SK-N-SH treated with all-trans-retinoic acid at 6 μM for 48 hours (cell line): ENCODE data around the gene ECHS1.

Source experiments
- ATAC-seq: fragments of 200-7000 bp; cut with Tn5 transposase; 3 replicates; pipeline ENCODE4 v1.9.1; 2020; ENCODE audit warnings: mild to moderate bottlenecking, moderate library complexity
- ARNTL ChIP-seq: fragments of 450-650 bp; formaldehyde crosslinking; IDR thresholded peaks from 2 replicates; pipeline ENCODE4 v1.5.0; 2020; ENCODE audit warnings: low read depth, mild to moderate bottlenecking, moderate library complexity, borderline replicate concordance
- BACH2 ChIP-seq: fragments of 250-450 bp; sonication (Bioruptor Pico); IDR thresholded peaks from 2 replicates; pipeline ENCODE4 v1.9.0; 2021; ENCODE audit warnings: mild to moderate bottlenecking, borderline replicate concordance
- CSDC2 ChIP-seq: fragments of 250-450 bp; sonication (Bioruptor Pico); IDR thresholded peaks from 2 replicates; pipeline ENCODE4 v1.5.0; 2020; ENCODE audit warnings: mild to moderate bottlenecking, moderate library complexity
- ESRRG ChIP-seq: fragments of 250-450 bp; sonication (Bioruptor Pico); IDR thresholded peaks from 2 replicates; pipeline ENCODE4 v1.6.1; 2021; ENCODE audit warnings: mild to moderate bottlenecking
- ISL1 ChIP-seq: fragments of 250-450 bp; sonication (Bioruptor Pico); IDR thresholded peaks from 2 replicates; pipeline ENCODE4 v2.1.2; 2022; ENCODE audit warnings: mild to moderate bottlenecking, moderate library complexity
- OSR1 ChIP-seq: fragments of 250-450 bp; sonication (Bioruptor Pico); IDR thresholded peaks from 2 replicates; pipeline ENCODE4 v1.8.0; 2022; ENCODE audit warnings: moderate library complexity, mild to moderate bottlenecking, inconsistent platforms
- PATZ1 ChIP-seq: fragments of 250-450 bp; sonication (Bioruptor Pico); IDR thresholded peaks from 2 replicates; pipeline ENCODE4 v1.8.0; 2020; ENCODE audit warnings: mild to moderate bottlenecking, moderate library complexity, borderline replicate concordance
- POU6F1 ChIP-seq: fragments of 250-450 bp; sonication (Bioruptor Pico); IDR thresholded peaks from 2 replicates; pipeline ENCODE4 v1.8.0; 2021; ENCODE audit warnings: low read depth, mild to moderate bottlenecking, moderate library complexity, borderline replicate concordance
- PPARA ChIP-seq: fragments of 250-450 bp; sonication (Bioruptor Pico); IDR thresholded peaks from 2 replicates; pipeline ENCODE4 v1.5.0; 2020; ENCODE audit warnings: mild to moderate bottlenecking, borderline replicate concordance
- RARB ChIP-seq: fragments of 250-450 bp; sonication (Bioruptor Pico); IDR thresholded peaks from 2 replicates; pipeline ENCODE4 v1.8.0; 2021; ENCODE audit warnings: mild to moderate bottlenecking, moderate library complexity
- SNAI2 ChIP-seq: fragments of 250-450 bp; sonication (Bioruptor Pico); IDR thresholded peaks from 2 replicates; pipeline ENCODE4 v1.5.0; 2020; ENCODE audit warnings: mild to moderate bottlenecking, moderate library complexity
- TCF4 ChIP-seq: fragments of 250-450 bp; sonication (Bioruptor Pico); IDR thresholded peaks from 2 replicates; pipeline ENCODE4 v1.8.0; 2021; ENCODE audit warnings: mild to moderate bottlenecking, moderate library complexity, borderline replicate concordance
- TOX ChIP-seq: fragments of 250-450 bp; sonication (Bioruptor Pico); IDR thresholded peaks from 2 replicates; pipeline ENCODE4 v1.8.0; 2021; ENCODE audit warnings: mild to moderate bottlenecking, moderate library complexity, borderline replicate concordance
- ZC3H10 ChIP-seq: fragments of 250-450 bp; sonication (Bioruptor Pico); IDR thresholded peaks from 2 replicates; pipeline ENCODE4 v1.5.1; 2021; ENCODE audit warnings: mild to moderate bottlenecking, moderate library complexity
- ZFP3 ChIP-seq: fragments of 250-450 bp; sonication (Bioruptor Pico); IDR thresholded peaks from 2 replicates; pipeline ENCODE4 v1.5.0; 2020; ENCODE audit warnings: mild to moderate bottlenecking, moderate library complexity
- ZFP30 ChIP-seq: fragments of 450-650 bp; formaldehyde crosslinking; IDR thresholded peaks from 2 replicates; pipeline ENCODE4 v1.5.0; 2022; ENCODE audit warnings: mild to moderate bottlenecking, moderate library complexity
- ZNF565 ChIP-seq: fragments of 450-650 bp; formaldehyde crosslinking; conservative IDR thresholded peaks from 2 replicates; pipeline ENCODE4 v1.5.0; 2020; ENCODE audit warnings: low read depth, mild to moderate bottlenecking, moderate library complexity
- ZNF70 ChIP-seq: fragments of 450-650 bp; formaldehyde crosslinking; IDR thresholded peaks from 2 replicates; pipeline ENCODE4 v1.5.0; 2020; ENCODE audit warnings: mild to moderate bottlenecking, moderate library complexity
- ZNF8 ChIP-seq: fragments of 450-650 bp; formaldehyde crosslinking; IDR thresholded peaks from 2 replicates; pipeline ENCODE4 v1.5.0; 2020; ENCODE audit warnings: mild to moderate bottlenecking, moderate library complexity
- TF ChIP-seq, protein P1 (sequence below): fragments of 250-450 bp; sonication (Bioruptor Pico); IDR thresholded peaks from 2 replicates; pipeline ENCODE4 v1.5.1; 2020; ENCODE audit warnings: low read depth, mild to moderate bottlenecking, moderate library complexity
- TF ChIP-seq, protein P2 (sequence below): fragments of 250-450 bp; sonication (Bioruptor Pico); IDR thresholded peaks from 2 replicates; pipeline ENCODE4 v1.5.1; 2021; ENCODE audit warnings: mild to moderate bottlenecking, moderate library complexity

The ECHS1 gene

DNA sequence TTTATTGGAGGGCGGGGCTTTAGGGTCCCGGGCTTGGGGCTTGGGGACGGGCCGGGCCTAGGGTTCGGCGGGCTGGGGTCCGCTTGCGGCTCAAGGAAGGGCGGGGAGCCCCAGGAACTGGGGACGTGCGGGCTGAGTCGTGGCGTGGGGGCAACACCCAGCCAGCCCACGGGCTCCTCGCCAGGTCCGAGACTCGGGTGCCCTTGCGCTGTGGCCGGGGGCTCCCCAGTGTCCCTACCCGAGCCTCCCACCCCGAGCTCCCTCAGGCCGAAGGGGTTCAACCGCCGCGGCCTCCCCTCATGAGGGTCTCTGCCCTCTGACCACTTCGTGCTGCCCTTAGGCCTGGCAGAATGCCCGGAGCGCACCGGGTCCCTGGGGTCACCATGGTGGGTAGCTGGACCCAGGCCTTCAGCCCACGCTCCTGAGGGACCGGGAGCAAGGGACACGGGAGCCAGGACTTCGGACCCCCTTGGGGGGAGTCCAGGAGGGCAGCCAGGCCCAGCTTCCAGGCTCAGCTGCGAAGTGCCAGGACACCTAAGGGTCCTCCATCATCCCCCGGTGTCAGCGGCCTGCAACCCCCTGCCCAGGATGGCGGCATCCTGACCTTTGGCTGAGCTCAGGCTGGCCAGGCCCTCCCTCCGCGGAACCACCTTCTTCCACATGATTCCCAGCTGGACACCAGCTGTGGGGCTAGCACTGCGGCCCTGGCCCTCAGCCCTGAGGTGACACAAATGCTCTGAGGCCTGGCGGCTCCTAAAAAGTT lies 14.8 kb downstream of the ECHS1 start:
- no peak for ATAC-seq
- no peak for TF ChIP-seq BACH2 (CRISPR knock-in tag)
- TF ChIP-seq ESRRG (CRISPR knock-in tag) = no peak
- TF ChIP-seq ZFP3 = no peak
- TF ChIP-seq, protein P1, sequence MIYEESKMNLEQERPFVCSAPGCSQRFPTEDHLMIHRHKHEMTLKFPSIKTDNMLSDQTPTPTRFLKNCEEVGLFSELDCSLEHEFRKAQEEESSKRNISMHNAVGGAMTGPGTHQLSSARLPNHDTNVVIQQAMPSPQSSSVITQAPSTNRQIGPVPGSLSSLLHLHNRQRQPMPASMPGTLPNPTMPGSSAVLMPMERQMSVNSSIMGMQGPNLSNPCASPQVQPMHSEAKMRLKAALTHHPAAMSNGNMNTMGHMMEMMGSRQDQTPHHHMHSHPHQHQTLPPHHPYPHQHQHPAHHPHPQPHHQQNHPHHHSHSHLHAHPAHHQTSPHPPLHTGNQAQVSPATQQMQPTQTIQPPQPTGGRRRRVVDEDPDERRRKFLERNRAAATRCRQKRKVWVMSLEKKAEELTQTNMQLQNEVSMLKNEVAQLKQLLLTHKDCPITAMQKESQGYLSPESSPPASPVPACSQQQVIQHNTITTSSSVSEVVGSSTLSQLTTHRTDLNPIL (CRISPR knock-in tag) = no peak
- TF ChIP-seq, protein P2, sequence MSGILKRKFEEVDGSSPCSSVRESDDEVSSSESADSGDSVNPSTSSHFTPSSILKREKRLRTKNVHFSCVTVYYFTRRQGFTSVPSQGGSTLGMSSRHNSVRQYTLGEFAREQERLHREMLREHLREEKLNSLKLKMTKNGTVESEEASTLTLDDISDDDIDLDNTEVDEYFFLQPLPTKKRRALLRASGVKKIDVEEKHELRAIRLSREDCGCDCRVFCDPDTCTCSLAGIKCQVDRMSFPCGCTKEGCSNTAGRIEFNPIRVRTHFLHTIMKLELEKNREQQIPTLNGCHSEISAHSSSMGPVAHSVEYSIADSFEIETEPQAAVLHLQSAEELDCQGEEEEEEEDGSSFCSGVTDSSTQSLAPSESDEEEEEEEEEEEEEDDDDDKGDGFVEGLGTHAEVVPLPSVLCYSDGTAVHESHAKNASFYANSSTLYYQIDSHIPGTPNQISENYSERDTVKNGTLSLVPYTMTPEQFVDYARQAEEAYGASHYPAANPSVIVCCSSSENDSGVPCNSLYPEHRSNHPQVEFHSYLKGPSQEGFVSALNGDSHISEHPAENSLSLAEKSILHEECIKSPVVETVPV (CRISPR knock-in tag) = no peak
- TF ChIP-seq ISL1 (CRISPR knock-in tag) = no peak
- no peak for TF ChIP-seq RARB
- no peak for TF ChIP-seq CSDC2
- no peak for TF ChIP-seq ZC3H10
- no peak for TF ChIP-seq PATZ1 (CRISPR knock-in tag)
- TF ChIP-seq ZFP30 (CRISPR knock-in tag) = no peak
- TF ChIP-seq OSR1 (CRISPR knock-in tag) = no peak
- no peak for TF ChIP-seq POU6F1 (CRISPR knock-in tag)
- no peak for TF ChIP-seq TOX (CRISPR knock-in tag)
- no peak for TF ChIP-seq SNAI2 (CRISPR knock-in tag)
- no peak for TF ChIP-seq ZNF70
- TF ChIP-seq PPARA = no peak
- no peak for TF ChIP-seq ZNF8 (CRISPR knock-in tag)

- peak; percentile 74 for ATAC-seq
- TF ChIP-seq ARNTL (CRISPR knock-in tag) = no peak
- TF ChIP-seq ZNF8 (CRISPR knock-in tag) = no peak
- no peak for TF ChIP-seq ZFP3
- TF ChIP-seq OSR1 (CRISPR knock-in tag) = no peak
- TF ChIP-seq ZNF565 (CRISPR knock-in tag) = no peak
- TF ChIP-seq, protein P1 (CRISPR knock-in tag) = no peak
- TF ChIP-seq TCF4 (CRISPR knock-in tag) = no peak
- no peak for TF ChIP-seq ISL1 (CRISPR knock-in tag)
- TF ChIP-seq, protein P2 (CRISPR knock-in tag) = no peak
- TF ChIP-seq PPARA = no peak
Measured at GRCh38 chr10:133357285-133358161, 15.6 kb downstream of the ECHS1 start, which contains the start of gene FUOM. Gene FUOM (minus strand): TSS chr10:133358019. CDS start chr10:133358007, 12 bp downstream.
